HG03064 (cell line): ENCODE results near the gene RILP.
A peak's percentile ranks its signal among the peaks of the same experiment; 100 is the strongest.

Source experiments
- ATAC-seq: cut with Tn5 transposase; IDR thresholded peaks from one replicate; pipeline ENCODE4 v1.9.1; 2021; ENCODE audit warnings: low read depth; ENCODE audit not compliant: unreplicated experiment

Gene RILP

DNA sequence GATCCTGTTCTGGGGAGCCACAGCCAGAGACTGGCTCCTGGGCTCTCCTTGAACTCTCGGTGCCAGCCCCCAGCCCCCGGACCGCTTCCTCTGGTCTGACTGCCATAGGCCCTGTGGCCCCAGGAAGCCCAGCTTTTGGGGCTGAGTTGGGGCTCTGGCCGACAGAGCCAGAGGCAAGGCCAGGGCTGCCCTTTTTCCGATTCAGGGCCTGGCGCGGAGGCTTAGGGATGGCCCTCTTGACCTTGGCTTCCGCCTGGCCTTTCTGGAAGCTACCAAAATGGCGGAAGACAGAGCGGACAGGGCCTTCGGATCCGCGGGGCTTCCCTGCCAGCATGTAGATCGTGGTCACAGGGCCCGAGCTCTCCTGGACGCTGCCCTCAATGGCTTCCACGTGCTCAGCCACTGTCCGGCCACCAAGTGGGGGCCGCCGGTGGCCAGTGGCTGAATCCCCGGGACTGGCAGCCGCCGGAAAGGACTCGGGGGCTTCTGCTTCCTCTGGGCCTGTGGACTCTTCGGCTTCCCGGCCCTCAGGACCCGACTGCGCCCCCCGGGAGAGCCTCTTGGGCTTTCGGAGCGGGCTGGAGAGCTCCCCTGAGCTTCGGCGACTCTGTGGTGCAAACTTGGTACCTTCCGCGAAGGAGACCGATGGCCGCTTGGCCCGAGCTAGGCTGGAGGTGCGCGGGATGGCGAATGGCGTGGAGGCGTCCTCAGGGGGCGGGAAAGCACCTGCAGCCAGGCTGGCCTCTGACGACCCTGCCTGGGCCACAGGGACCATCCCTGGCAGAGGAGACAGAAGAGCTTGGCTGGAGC is 14.6 kb downstream of the RILP start:
- no peak for ATAC-seq

DNA sequence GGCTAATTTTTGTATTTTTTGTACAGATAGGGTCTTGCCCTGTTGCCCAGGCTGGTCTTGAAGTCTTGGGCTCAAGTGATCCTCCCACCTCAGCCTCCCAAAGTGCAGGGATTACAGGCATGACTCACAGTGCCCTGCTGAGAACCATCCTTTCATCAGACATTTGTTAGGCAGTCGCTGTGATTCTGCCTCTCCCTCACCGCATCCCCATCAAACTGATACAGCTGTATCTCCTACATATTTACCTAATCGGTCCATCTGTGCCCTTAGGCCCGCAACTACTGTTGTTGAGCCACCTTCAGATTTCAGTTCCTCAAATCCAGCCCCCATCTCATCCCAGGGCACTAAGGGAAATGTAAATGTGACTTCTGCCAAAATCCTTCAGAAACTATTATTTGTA is 19.0 kb downstream of the RILP start:
- ATAC-seq = no peak

DNA sequence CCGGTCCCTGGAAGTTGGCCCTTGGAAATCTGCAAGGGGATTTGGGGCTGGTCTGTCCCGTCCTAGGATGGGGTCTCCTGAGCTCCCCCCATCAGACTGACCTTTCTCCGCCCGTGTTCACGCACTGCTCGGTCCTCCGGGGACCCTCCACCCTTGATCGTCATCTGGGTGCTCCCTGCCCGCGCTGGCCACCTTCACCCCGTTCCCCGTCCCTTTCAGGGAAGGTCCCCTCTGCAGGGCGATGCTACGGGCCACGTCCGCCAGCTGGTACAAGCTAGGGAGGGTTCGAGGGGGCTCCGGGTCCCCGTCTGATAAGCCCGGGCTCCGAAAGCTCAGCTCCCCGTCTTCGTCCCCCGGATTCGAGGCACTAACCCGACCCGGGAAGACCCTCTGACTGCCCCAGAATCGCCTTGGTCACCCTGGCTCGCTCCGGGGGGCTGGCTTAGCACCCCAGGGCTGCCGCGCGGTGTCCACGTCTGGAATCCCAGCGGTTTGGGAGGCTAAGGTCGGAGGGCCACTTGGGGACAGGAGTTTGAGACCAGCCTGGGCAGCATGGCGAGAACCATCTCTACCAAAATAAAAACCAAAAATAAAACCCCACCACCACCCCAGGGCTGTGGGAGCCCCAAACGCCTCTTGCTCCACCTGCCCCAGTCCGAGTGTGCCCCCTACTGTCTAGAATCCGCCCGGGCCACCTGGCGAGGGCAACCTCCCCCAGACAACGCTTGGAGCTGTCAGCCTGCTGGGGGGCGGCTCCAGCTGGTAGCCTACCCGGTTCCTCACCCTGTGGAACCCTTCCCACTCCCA is 20.0 kb downstream of the RILP start:
- no peak for ATAC-seq

GRCh38 chr17:1628856-1629503 is 20.7 kb downstream of the RILP start:
- ATAC-seq = peak; percentile 36

- ATAC-seq = peak; percentile 55
Observed at GRCh38 chr17:1627982-1628855, 21.4 kb downstream of the RILP start, which contains the start of gene SLC43A2. Gene SLC43A2, minus strand, starts transcription at chr17:1628834. Its CDS starts 960 bp downstream, at chr17:1627874.

- no peak for ATAC-seq
Observed at GRCh38 chr17:1627182-1627981, 22.3 kb downstream of the RILP start.

DNA sequence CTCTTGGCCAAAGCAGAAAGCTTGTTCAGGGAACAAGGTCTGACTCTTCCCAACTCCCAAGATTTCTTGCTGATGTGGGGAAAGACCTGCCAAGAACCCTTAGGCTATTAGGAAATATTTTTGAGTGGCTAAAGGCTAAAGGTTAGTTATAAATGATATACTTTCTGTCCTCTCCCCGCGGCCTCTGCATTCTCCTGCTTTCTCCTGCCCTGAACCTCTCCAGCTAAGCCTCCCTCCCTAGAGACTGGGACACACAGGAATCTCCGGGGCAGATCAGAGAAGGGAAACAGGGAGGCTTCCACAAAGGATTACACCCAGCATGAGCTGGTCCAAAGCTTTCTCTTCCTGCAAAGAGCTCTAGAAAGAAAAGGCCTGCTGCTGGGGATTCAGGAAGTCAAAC is 23.3 kb downstream of the RILP start:
- ATAC-seq = no peak

DNA sequence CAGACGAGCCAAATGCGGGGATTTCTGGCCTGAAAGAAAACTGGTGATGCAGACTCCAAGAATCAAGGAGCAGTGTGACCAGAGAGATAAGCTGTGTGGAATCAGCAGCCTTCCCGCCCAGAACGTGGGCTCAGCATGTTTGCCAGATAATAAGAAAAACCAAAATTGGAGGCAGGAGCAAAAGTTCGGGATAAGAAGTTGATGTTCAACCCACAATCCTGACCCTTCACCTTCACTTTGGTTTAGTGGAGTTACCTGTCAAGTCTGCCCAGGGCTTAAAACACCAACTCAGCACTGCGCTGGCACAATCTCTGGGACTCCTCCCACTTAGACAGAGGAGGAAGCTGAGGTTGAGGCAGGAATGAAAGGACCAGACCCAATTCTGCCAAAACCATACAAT is 24.1 kb downstream of the RILP start:
- no peak for ATAC-seq

DNA sequence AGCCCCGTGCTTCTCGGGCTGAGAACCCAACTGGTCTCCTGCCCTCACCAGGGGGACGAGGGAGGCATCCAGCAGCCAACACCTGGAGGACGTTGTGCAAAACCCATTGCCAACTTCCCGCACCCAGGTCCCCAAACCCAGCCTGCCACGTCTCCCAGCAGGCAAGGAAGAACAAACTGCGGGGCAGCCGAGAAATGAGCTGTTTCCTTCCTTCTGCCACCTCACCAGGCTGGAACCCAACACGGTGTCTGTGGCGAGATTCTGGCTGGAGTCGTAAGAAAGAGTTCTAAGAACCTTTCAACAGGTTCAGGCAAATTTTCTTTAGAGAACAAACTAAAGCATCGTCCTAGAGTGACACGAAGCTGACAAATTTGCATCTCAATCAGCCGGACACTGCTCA is 24.6 kb downstream of the RILP start:
- ATAC-seq = no peak

- no peak for ATAC-seq
Observed at GRCh38 chr17:1624650-1625049, 25.0 kb downstream of the RILP start.

- no peak for ATAC-seq
Observed at GRCh38 chr17:1623057-1623630, 26.5 kb downstream of the RILP start.

GRCh38 chr17:1621273-1621954 is 28.3 kb downstream of the RILP start:
- no peak for ATAC-seq

DNA sequence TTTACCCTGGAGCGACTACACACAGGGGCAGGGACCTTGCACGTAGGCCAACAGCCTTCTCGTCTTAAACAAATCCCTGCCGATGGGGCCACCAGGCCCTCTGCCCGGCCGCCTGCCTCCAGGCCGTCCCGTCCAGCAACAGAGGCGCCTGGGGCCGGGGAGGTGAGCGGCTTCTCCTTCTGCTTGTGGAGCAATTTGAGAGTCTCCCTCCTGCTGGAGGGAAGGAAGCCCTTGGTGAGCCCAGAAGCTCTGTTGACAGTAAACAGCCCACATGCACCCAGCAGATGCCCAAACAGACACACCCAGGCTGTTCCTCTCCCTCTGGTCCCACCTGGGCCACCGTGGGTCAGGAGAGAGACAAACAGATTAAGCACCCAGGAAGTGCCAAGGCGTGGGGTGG is 29.2 kb downstream of the RILP start:
- ATAC-seq = no peak

DNA sequence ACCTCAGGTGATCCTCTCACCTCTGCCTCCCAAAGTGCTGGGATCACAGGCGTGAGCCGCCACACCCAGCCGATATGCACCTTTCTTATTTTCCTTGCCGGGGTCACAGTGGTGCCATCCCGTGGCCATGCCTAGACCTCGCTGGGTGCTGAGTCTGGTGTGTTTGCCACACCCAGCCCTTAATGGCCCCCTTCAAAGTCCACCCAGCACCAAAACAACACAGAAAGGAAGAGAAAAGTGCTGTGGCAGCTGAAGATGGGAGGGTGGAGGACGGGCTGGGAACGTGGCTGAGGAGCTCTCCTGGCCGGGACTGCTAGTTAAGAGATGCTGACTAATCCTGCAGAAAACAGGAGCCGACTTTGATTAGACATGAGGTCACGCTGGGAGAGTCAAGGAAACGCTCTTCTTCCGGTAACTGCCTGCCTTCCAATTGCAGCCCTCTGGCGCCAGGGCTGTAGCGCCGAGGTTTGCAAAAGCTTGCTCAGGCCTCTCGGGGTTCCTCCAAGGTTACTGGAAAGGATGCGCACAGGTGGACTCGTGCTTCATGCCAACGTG is 32.0 kb downstream of the RILP start:
- ATAC-seq = no peak

GRCh38 chr17:1616101-1616500 is 33.6 kb downstream of the RILP start:
- no peak for ATAC-seq

DNA sequence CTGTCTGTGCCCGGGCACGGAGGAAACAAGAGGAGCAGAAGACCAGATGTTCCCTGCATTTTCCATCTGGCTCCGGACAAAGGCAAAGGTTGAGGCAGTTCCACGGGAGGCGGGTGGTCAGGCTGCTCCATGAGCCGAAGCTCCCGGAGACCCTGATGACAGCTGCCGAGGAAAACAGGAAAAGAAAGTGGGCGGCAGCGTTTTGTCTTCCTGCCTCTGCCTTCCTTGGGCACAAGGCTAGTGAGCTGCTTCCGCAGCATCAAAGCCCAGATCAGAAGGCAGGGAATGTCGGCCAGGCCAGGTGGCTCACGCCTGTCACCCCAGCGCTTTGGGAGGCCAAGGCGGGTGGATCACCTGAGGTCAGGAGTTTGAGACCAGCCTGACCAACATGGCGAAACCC is 37.3 kb downstream of the RILP start:
- no peak for ATAC-seq

GRCh38 chr17:1611715-1612114 is 38.0 kb downstream of the RILP start:
- no peak for ATAC-seq

GRCh38 chr17:1608676-1609075 is 41.0 kb downstream of the RILP start:
- no peak for ATAC-seq
